Epidermal melanocyte (primary cell): ENCODE data around the gene TMEM185B.
"Not testable (repeated sequence)": the region's sequence is repeated elsewhere in the genome, so short reads cannot be mapped to it uniquely, and the experiment has no call there.

Experiments used
- DNase-seq: peaks from one replicate; pipeline ENCODE4 v3.0.0; 2011; ENCODE audit warnings: low spot score; ENCODE audit not compliant: insufficient read length

Gene TMEM185B

GRCh38 chr2:120251880-120252224 lies 28.7 kb upstream of the TMEM185B start:
- DNase-seq = no peak

DNA sequence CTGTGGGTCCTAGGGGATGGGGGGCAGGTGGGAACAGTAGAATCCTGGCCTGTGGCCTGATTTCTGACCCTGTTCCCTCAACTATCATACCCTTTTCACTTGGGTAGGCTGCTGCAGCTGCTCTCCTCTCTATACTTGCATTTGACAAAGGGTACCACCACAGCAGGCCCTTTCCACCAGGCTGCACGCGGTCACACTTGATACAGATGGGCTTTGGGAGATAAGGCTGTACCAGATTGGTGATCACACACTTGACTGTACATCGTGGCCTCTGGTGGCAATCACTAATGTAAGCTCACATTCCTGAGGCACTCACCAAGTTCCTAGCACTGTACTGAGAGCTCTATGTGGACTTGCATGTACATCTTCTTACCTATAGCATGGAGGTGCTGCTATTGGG lies 27.9 kb upstream of the TMEM185B start:
- DNase-seq = no peak

DNA sequence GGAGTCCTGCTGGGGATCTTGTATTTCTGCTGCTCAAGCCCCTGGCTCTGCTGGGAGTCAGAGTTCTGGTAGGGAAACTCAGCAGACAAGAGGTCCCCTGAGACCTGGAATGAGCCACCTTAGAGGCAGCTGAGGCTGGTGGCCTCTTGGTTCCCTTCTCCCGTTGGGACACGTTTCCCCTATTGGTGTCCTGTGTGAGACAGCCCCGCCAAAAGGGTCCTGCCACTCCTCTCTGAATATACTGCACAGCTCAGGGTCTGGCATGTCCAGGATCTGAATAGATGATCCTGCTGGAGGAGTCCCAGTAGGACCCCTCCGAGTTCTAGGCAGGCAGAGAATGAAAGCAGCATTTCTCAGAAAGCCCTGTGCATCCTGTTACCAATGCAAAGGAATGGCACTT lies 27.4 kb upstream of the TMEM185B start:
- DNase-seq = no peak

- no peak for DNase-seq
These were observed 24.7 kb upstream of the TMEM185B start for GRCh38 chr2:120247851-120248250.

- no peak for DNase-seq
These were observed 23.5 kb upstream of the TMEM185B start for GRCh38 chr2:120246546-120247300.

GRCh38 chr2:120245520-120246332 lies 22.5 kb upstream of the TMEM185B start:
- DNase-seq = no peak

DNA sequence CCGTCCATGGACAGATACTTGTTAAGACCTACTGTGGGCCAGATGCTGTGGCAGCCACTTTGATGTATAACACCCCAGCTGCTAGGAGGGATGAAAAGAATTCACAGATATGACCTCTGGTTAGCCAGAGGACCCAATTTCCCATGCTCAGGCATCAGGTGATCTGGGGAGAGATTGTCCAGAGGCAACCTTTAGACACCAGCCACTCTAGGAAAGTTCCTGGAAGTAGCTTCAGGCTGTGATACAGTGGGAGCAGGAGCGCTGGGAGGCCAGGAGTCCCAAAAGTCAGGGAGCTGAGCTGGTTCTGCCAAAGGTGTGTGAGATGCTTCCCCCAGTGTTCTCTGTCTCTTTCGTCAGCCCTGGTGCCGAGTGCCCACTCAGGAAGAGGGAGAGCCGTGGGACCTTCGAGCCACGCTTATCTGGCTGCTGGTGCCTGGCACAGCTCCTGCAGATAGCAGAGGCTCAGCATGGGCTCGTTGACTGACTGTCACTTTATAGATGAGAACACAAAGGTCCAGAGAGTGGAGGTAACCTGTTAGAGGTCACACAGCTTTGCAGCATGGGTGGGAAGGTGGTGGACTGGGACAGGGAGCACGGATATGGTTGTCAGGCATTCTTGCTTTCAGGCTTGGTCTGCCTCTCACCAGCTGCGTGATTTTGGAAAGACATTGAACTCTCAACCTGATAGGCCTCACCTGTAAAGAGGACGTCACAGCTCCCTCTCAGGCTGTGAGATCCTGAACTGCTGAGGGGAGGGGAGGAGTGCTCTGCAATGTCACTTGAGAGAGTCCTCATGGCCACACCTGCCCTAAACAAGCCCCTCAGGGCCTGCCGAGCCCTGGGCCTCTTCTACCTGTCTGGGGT lies 21.7 kb upstream of the TMEM185B start:
- DNase-seq = no peak

DNA sequence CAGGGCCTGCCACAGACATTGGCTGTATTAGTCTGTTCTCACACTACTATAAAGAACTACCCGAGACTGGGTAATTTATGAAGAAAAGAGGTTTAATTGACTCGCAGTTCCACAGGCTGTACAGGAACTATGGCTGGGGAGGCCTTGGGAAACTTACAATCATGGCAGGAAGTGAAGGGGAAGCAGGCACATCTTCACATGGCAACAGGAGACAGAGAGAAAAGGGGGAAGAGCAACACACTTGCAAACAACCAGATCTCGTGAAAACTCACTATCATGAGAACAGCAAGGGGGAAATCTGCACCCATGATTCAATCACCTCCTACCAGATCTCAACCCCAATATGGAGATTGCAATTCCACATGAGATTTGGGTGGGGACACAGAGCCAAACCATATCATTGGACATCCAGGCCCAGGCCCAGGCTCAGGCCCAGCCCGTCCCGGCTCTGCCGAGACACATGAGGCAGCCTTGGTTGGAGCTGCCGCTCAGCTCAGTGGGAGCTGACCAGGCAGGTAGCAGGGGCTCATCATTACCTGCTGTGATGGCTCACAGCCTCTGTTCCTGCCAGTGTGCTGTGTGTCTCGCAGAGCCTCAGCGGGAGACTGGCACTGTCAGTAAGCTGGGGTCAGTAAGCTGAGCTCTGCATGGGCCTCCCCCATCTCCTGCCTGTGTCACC lies 20.8 kb upstream of the TMEM185B start:
- DNase-seq = no peak

- DNase-seq = no peak
These were observed 20.0 kb upstream of the TMEM185B start for GRCh38 chr2:120243211-120243610.

DNA sequence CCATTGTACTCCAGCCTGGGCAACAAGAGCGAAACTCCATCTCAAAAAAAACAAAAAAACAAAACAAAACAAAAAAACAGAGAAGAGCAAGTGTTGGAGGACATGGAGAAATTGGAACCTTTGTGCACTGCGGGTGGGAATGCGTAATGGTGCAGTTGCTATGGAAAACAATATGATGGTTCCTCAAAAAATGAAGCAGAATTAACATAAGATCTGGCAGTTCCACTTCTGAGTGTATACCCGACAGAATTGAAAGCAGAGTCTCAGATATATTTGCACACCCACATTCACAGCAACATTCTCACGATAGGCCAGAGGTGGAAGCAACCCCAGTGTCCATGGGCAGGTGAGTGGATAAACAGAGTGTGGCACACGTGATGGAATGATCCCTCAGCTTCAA lies 18.5 kb upstream of the TMEM185B start:
- no peak for DNase-seq

GRCh38 chr2:120240901-120241429 lies 17.8 kb upstream of the TMEM185B start:
- DNase-seq = no peak

DNA sequence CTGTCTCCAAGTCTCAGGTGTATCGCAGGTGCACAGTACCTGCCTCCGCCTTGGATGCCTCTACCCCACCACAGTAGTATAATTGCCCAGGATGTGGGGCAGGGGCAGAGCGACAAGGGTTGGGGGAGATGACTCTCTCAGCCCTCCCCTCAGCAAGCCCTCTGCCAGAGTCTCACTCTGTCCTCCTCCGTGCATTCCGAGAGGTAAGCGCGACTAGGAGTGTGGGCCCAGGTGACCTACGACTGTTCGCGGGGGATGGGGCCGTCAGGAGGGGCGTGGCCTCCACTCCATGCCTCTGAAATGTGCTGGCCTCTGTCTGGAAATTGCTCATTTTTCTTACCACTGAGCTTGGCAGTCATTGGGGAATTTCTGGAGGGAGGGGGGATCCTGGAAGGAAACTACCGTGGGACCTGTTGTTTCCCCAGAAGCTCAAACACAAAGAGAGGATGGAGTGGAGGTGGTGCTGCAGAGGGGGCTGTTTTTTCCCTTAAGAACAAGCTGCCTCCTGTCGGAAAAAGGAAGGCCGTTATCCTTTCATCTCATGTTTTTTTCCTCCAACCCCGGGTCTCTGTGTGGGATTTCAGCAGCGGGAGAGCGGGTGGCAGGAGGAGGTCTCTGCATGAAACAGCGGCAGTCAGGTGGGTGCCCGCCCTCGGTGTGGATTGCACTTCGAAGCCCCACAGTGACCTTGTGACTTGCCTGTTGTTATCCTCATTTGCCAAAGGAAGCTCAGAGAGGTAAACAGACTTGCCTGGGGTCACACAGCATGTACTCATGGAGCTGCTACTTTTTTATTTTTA lies 16.5 kb upstream of the TMEM185B start:
- DNase-seq = no peak

GRCh38 chr2:120238728-120239487 lies 15.7 kb upstream of the TMEM185B start:
- no peak for DNase-seq

DNA sequence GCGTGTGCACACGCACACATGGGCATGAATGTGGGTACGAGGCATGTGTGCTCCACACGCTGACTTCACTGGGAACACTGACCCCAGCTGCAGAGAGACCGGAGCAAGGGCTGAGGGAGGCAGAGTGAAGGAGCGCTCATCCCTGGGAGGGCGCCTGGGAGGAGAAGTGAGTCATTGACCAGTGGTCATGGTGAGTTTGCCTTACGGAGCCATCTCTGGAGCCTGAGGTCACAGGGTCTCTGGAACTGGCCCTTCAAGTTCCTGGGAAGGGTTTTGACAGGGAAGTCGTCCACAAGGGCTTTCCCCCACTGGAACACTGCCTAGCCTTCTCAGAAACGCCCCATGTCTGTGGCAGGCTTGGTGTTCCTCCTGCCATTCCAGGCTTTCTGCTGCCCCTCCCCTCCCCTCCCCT lies 14.3 kb upstream of the TMEM185B start:
- no peak for DNase-seq

- no peak for DNase-seq
These were observed 13.6 kb upstream of the TMEM185B start for GRCh38 chr2:120236791-120237190.

DNA sequence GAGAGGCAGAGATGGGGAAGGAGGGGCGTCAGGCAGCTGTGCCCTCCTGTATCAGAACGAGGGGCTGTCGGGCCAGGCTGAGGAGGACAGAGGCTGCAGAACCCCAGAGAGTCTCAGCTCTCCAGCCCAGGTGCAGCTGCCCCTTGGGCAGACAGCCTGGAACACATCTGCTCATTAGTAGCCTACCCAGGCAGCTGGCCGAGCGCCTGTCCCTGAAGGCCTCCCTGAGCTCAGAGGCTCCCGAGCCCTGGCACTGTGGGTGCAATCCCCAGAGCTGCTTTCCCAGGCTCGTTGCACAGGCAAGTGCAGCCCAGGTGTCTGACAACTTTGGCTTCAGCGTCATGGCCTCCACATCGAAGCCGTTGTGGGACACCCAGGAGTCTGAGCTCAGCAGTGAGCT lies 13.1 kb upstream of the TMEM185B start:
- no peak for DNase-seq

GRCh38 chr2:120235681-120236080 lies 12.5 kb upstream of the TMEM185B start:
- DNase-seq = no peak

- not testable (repeated sequence) for DNase-seq
These were observed 12.0 kb upstream of the TMEM185B start for GRCh38 chr2:120235158-120235557.

- no peak for DNase-seq
These were observed 10.1 kb upstream of the TMEM185B start for GRCh38 chr2:120233292-120233691.
